Cerebellar nuclear complex (tissue), 1 donor: ENCODE results near the gene CTAGE9.

ENCODE experiments used
- DNase-seq, 2 experiments: peaks; one replicate each; lab custom pipeline; 2025; lab: John Stamatoyannopoulos, UW

The CTAGE9 gene

DNA sequence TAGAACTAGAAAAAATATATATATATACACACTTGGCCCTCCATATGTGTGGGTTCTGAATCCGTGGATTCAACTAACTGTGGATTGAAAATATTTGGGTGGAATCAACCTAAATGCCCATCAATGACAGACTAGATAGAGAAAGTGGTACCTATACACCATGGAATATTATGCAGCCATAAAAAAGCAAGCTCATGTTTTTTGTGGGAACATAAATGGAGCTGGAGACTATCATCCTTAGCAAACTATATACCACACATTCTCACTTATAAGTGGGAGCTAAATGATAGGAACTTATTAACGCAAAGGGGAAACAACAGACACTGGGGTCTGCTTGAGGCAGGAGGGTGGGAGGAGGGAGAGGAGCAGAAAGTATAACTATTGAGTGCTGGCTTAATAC, 37.6 kb downstream of the CTAGE9 start:
- no peak for DNase-seq

- no peak for DNase-seq
Measured at GRCh38 chr6:131669891-131670290, 40.9 kb downstream of the CTAGE9 start.

DNA sequence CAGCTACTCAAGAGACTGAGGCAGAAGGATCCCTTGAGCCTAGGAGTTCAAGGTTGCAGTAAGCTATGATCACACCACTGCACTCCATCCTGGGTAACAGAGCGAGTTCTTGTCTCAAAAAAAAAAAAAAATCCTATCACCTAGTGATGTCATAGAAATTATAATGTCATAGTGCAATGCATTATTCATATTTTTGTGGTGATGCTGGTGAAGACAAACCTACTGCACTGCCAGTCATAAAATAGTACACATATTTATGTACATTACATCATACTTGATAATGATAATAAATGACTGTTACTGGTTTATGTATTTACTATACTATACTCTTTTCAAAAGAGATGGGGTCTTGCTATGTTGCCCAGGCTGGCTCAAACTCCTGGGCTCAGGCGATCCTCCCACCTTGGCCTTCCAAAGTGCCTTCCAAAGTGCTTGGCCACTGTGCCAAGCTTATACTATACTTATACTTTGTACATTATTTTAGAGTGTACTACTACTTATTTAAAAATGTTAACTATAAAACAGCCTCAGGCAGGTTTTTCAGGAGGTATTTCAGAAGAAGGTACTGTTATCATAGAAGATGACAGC, 47.1 kb downstream of the CTAGE9 start:
- no peak for DNase-seq

DNA sequence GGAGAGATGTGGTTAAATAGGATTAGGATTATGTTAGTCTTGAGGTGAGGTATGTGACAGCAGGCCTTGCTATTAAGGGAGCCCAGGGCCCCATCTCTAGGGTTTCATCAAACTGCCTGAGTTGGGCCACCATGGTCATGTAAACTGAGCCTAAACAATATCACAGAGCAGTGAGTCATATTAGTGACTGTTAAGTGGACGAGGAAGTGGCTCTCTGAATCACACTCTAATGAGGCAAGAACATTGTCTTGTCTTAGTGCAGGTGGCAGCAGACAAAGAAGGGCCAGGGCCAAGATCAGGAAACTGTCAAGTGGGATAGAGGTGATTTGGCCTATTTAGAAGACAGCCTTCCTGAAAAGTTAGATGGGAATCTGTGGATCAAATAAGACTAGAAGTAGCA, 50.6 kb downstream of the CTAGE9 start:
- DNase-seq: no peak
